Ascending aorta (tissue), 2 donors: ENCODE data around the gene ODAPH. TPM values are rescaled to one million over a fixed set of nuclear protein-coding genes. Genes with fewer than 3 reads are reported as not detected.

Source experiments
- DNase-seq, 2 donors: peaks; one replicate each; pipeline ENCODE4 v3.0.0-alpha.2; 2019; ENCODE audit warnings: low spot score in 2 of 2
- H3K27ac ChIP-seq, 2 donors: fragments of 200-600 bp; sonication (generic); one replicate each; pipeline ENCODE4 v1.5.1; 2016 to 2017; ENCODE audit warnings: mild to moderate bottlenecking in 1 of 2
- H3K27me3 ChIP-seq: fragments of 200-600 bp; sonication (generic); one replicate; pipeline ENCODE4 v1.5.1; 2017
- H3K36me3 ChIP-seq, 2 donors: fragments of 200-600 bp; sonication (generic); one replicate each; pipeline ENCODE4 v1.5.1; 2016
- H3K4me1 ChIP-seq, 2 donors: fragments of 200-600 bp; sonication (generic); one replicate each; pipeline ENCODE4 v1.5.1; 2016 to 2017; ENCODE audit warnings: mild to moderate bottlenecking in 1 of 2
- H3K4me3 ChIP-seq, 2 donors: fragments of 200-600 bp; sonication (generic); one replicate each; pipeline ENCODE4 v1.5.1; 2016 to 2017; ENCODE audit warnings: mild to moderate bottlenecking in 1 of 2
- H3K9me3 ChIP-seq, 2 donors: fragments of 200-600 bp; sonication (generic); one replicate each; pipeline ENCODE4 v1.5.1; 2016
- CTCF ChIP-seq, 3 experiments: fragments of 200-600 bp in 2 of 3; fragments of 450-650 bp in 1 of 3; sonication (generic) in 2 of 3; IDR thresholded peaks; one replicate each; pipeline ENCODE4 v1.5.1; 2016 to 2019; ENCODE audit warnings: antibody characterized with exemption in 3 of 3, mild to moderate bottlenecking in 1 of 3, moderate library complexity in 1 of 3
- intact Hi-C: fragments of 100-400 bp; cut with DNase I; formaldehyde crosslinking; loops from one replicate; pipeline ENCODE4 v1.15.1; 2023
- total RNA-seq: library from RNA; depleted of rRNA; stranded (reverse); fragments of >200 nt; gene quantifications from one replicate; pipeline ENCODE4 v1.1.0, GENCODE V29; 2016

ODAPH gene
- total RNA-seq, 1 donor from 2014 or later = not detected

- intact Hi-C loops = no loop called here
- DNase-seq = no peak
- no peak overlapping the region for H3K4me3 ChIP-seq
- H3K27ac ChIP-seq = no peak overlapping the region
- no peak for TF ChIP-seq CTCF (IDR thresholded peaks at IDR 0.05)
- no peaks in the 10 kb centered on the region for H3K27me3 ChIP-seq
- no peaks in the 10 kb centered on the region for H3K9me3 ChIP-seq
- no peaks in the 10 kb centered on the region for H3K4me1 ChIP-seq
- H3K36me3 ChIP-seq = no peaks in the 10 kb centered on the region
Measured at GRCh38 chr4:75567725-75568124, 11.9 kb downstream of the ODAPH start.

- H3K4me3 ChIP-seq = no peak overlapping the region
- TF ChIP-seq CTCF (IDR thresholded peaks at IDR 0.05) = no peak
- H3K36me3 ChIP-seq = no peaks in the 10 kb centered on the region
- no peak for DNase-seq
- no peaks in the 10 kb centered on the region for H3K27me3 ChIP-seq
- intact Hi-C loops = no loop called here
- no peaks in the 10 kb centered on the region for H3K4me1 ChIP-seq
- no peak overlapping the region for H3K27ac ChIP-seq
- H3K9me3 ChIP-seq = no peaks in the 10 kb centered on the region
Measured at GRCh38 chr4:75584067-75584466, 28.2 kb downstream of the ODAPH start.

GRCh38 chr4:75593393-75593792 lies 37.5 kb downstream of the ODAPH start:
- DNase-seq = no peak
- Histone ChIP-seq H3K27me3 (no peaks in the 10 kb centered on the region), H3K4me3 (no peak overlapping the region), H3K4me1 (no peaks in the 10 kb centered on the region), H3K36me3 (no peaks in the 10 kb centered on the region), H3K9me3 (no peaks in the 10 kb centered on the region), H3K27ac (no peak overlapping the region)
- intact Hi-C loops = no loop called here
- no peak for TF ChIP-seq CTCF (IDR thresholded peaks at IDR 0.05)

GRCh38 chr4:75596061-75596460 lies 40.2 kb downstream of the ODAPH start:
- Histone ChIP-seq H3K27ac (no peak overlapping the region), H3K4me3 (no peak overlapping the region), H3K9me3 (no peaks in the 10 kb centered on the region), H3K27me3 (no peaks in the 10 kb centered on the region), H3K4me1 (no peaks in the 10 kb centered on the region), H3K36me3 (peaks cover 4 to 6% of the 10 kb centered on the region in 2 donors)
- intact Hi-C loops = no loop called here
- no peak for DNase-seq
- no peak for TF ChIP-seq CTCF (IDR thresholded peaks at IDR 0.05)

- Histone ChIP-seq H3K4me3 (no peak overlapping the region), H3K36me3 (peaks cover 4 to 6% of the 10 kb centered on the region in 2 donors), H3K27me3 (no peaks in the 10 kb centered on the region)
Measured at GRCh38 chr4:75598390-75598789, 42.5 kb downstream of the ODAPH start.

More at GRCh38 chr4:75598390-75598789, 42.5 kb downstream of the ODAPH start:
- no peak for DNase-seq
- no peaks in the 10 kb centered on the region for H3K9me3 ChIP-seq
- H3K4me1 ChIP-seq = no peaks in the 10 kb centered on the region
- intact Hi-C loops = no loop called here
- no peak for TF ChIP-seq CTCF (IDR thresholded peaks at IDR 0.05)
- H3K27ac ChIP-seq = no peak overlapping the region
